IPS-18a (cell line): ENCODE results near the gene LDLRAD4.

Source experiments
- H3K27ac ChIP-seq: one replicate; pipeline ENCODE4 v1.5.1; 2013; ENCODE audit warnings: low read length
- H3K27me3 ChIP-seq: one replicate; pipeline ENCODE4 v1.6.1; 2013; ENCODE audit warnings: mild to moderate bottlenecking, low read length; ENCODE audit not compliant: control insufficient read depth, insufficient read depth
- H3K36me3 ChIP-seq: one replicate; pipeline ENCODE4 v1.6.1; 2013; ENCODE audit warnings: low read depth, low read length; ENCODE audit not compliant: control insufficient read depth
- H3K4me1 ChIP-seq: one replicate; pipeline ENCODE4 v1.6.1; 2013; ENCODE audit warnings: low read depth, low read length; ENCODE audit not compliant: control insufficient read depth
- H3K4me3 ChIP-seq: one replicate; pipeline ENCODE4 v1.5.1; 2013; ENCODE audit warnings: low read length
- H3K9ac ChIP-seq: one replicate; pipeline ENCODE4 v1.6.1; 2013; ENCODE audit warnings: mild to moderate bottlenecking, low read length, moderate library complexity
- H3K9me3 ChIP-seq: one replicate; pipeline ENCODE4 v1.6.1; 2013; ENCODE audit warnings: low read depth, low read length; ENCODE audit not compliant: control insufficient read depth

Gene LDLRAD4

GRCh38 chr18:13501891-13502290, 283.3 kb downstream of the LDLRAD4 start:
- no peak overlapping the region for H3K9ac ChIP-seq
- peaks cover 15% of the 10 kb centered on the region for H3K27me3 ChIP-seq
- peaks cover 24% of the 10 kb centered on the region for H3K4me1 ChIP-seq
- no peaks in the 10 kb centered on the region for H3K36me3 ChIP-seq
- no peak overlapping the region for H3K4me3 ChIP-seq
- peaks cover 8% of the 10 kb centered on the region for H3K9me3 ChIP-seq
- no peak overlapping the region for H3K27ac ChIP-seq

GRCh38 chr18:13502585-13502984, 284.0 kb downstream of the LDLRAD4 start:
- Histone ChIP-seq H3K9ac (no peak overlapping the region), H3K4me3 (no peak overlapping the region), H3K27me3 (peaks cover 15% of the 10 kb centered on the region), H3K9me3 (peaks cover 8% of the 10 kb centered on the region), H3K36me3 (no peaks in the 10 kb centered on the region), H3K27ac (no peak overlapping the region), H3K4me1 (peaks cover 24% of the 10 kb centered on the region)

DNA sequence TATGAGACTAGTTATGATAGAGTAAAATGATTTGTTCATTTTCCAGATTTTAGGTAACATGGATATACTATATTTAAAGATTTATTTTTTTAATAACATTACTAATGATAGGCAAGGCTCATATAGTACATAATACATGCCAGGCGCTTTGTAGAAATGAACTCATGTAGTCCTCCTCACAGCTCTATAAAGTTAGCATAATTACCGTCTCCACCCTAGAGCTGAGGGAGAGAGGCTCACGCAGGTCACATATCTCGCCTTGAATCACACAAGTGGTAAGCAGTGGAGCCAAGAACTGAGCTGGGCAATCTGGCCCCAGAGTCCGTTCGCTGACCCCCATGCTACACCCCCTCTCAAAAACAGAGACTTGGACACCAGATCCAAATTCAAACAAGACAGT, 285.3 kb downstream of the LDLRAD4 start:
- Histone ChIP-seq H3K27me3 (peaks cover 15% of the 10 kb centered on the region), H3K4me3 (no peak overlapping the region), H3K9ac (no peak overlapping the region), H3K27ac (no peak overlapping the region), H3K4me1 (peaks cover 24% of the 10 kb centered on the region), H3K9me3 (peaks cover 3% of the 10 kb centered on the region), H3K36me3 (no peaks in the 10 kb centered on the region)

GRCh38 chr18:13505780-13506345, 287.3 kb downstream of the LDLRAD4 start:
- H3K4me1 ChIP-seq: peaks cover 12% of the 10 kb centered on the region
- H3K27me3 ChIP-seq: peaks cover 10% of the 10 kb centered on the region
- no peak overlapping the region for H3K9ac ChIP-seq
- no peak overlapping the region for H3K4me3 ChIP-seq
- no peak overlapping the region for H3K27ac ChIP-seq
- H3K9me3 ChIP-seq: no peaks in the 10 kb centered on the region
- no peaks in the 10 kb centered on the region for H3K36me3 ChIP-seq

DNA sequence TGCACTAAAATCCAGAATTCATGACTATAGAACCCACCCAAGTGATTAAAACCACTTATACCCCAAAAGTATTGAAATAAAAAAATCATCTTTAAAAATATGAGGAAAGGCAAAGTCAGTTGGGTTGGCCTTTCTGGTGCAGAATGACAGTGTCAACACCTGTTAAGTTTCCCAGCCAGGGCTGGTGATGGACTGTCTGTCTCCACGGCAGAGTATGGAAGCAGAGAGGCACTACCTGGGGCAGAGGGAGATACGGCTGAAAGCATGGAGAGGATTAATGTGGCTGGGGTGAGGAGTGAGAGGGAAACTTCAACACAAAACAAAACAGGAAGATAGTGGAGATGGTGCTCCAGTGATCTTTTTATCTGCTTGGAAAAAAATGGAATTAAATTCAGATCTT, 292.0 kb downstream of the LDLRAD4 start:
- Histone ChIP-seq H3K36me3 (no peaks in the 10 kb centered on the region), H3K27me3 (no peaks in the 10 kb centered on the region), H3K9ac (no peak overlapping the region), H3K4me3 (no peak overlapping the region), H3K9me3 (no peaks in the 10 kb centered on the region), H3K27ac (no peak overlapping the region), H3K4me1 (peaks cover 2% of the 10 kb centered on the region)

- H3K27ac ChIP-seq: no peak overlapping the region
- peaks cover 2% of the 10 kb centered on the region for H3K4me1 ChIP-seq
- no peaks in the 10 kb centered on the region for H3K27me3 ChIP-seq
- H3K9me3 ChIP-seq: no peaks in the 10 kb centered on the region
- no peak overlapping the region for H3K4me3 ChIP-seq
- H3K36me3 ChIP-seq: no peaks in the 10 kb centered on the region
- no peak overlapping the region for H3K9ac ChIP-seq
Observed at GRCh38 chr18:13511961-13512577, 293.5 kb downstream of the LDLRAD4 start.

GRCh38 chr18:13513021-13513420, 294.5 kb downstream of the LDLRAD4 start:
- Histone ChIP-seq H3K27me3 (no peaks in the 10 kb centered on the region), H3K4me3 (no peak overlapping the region), H3K4me1 (peaks cover 2% of the 10 kb centered on the region), H3K27ac (no peak overlapping the region), H3K36me3 (no peaks in the 10 kb centered on the region), H3K9ac (no peak overlapping the region), H3K9me3 (no peaks in the 10 kb centered on the region)

- Histone ChIP-seq H3K9ac (no peak overlapping the region), H3K4me3 (no peak overlapping the region), H3K27ac (no peak overlapping the region), H3K4me1 (peaks cover 2% of the 10 kb centered on the region), H3K9me3 (no peaks in the 10 kb centered on the region), H3K36me3 (no peaks in the 10 kb centered on the region), H3K27me3 (no peaks in the 10 kb centered on the region)
Observed at GRCh38 chr18:13513481-13513880, 294.9 kb downstream of the LDLRAD4 start.

DNA sequence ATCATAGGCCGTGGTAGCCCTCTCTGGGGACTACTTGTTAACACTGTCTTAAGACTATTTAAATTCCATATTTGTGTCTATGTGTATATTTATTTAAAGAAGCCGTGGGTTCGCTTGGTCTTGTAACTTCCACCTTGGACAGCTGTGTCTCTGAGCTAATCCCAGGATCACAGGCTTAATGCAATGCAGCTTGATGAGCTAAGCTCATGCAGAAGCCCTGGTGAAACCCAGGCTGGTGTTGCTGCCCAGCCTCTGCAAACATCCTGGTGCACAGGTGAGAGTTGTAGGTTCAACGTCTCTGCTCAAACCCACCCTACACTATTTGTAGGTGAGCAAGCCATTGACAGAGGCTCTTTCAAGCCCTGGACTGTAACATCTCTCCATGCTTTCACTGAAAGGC, 296.0 kb downstream of the LDLRAD4 start:
- Histone ChIP-seq H3K27ac (no peak overlapping the region), H3K36me3 (no peaks in the 10 kb centered on the region), H3K9me3 (no peaks in the 10 kb centered on the region), H3K9ac (no peak overlapping the region), H3K4me3 (no peak overlapping the region), H3K27me3 (no peaks in the 10 kb centered on the region), H3K4me1 (peaks cover 2% of the 10 kb centered on the region)

DNA sequence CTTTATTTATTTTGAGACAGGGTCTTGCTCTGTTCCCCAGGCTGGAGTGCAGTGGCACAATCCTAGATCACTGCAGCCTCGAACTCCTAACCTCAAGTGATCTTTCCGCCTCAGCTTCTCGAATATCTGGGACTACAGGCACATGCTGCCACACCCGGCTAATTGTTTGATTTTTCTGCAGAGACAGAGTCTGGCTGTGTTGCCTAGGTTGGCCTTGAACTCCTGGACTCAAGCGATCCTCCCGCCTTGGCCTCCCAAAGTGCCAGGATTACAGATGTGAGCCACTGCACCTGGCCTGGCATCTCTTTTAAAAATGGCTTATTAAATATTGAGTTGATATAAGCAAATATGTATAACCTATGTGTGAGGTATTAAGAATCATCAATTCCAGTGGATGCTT, 298.3 kb downstream of the LDLRAD4 start:
- Histone ChIP-seq H3K9me3 (no peaks in the 10 kb centered on the region), H3K36me3 (no peaks in the 10 kb centered on the region), H3K4me3 (no peak overlapping the region), H3K4me1 (peaks cover 2% of the 10 kb centered on the region), H3K27me3 (no peaks in the 10 kb centered on the region), H3K9ac (no peak overlapping the region), H3K27ac (no peak overlapping the region)

DNA sequence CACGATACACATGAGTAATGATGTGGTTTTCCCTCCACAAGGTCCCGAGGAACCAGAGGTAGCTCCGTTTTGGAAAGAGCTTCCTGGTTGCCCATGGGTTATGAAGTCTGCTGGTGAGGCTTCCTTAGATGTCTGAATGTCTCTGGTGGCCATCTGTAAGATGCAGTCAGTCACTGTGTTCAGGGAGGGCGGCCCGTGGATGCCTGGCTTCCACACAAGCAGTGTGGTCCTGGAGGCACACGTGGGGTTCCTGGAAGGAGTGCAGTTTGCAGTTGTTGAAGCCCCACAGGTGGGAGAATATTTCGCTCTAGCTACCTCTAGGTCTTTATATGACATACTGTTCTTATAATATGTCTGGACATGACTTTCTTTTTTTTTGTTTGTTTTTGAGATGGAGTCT, 298.8 kb downstream of the LDLRAD4 start:
- H3K9ac ChIP-seq: no peak overlapping the region
- H3K9me3 ChIP-seq: no peaks in the 10 kb centered on the region
- H3K36me3 ChIP-seq: no peaks in the 10 kb centered on the region
- peaks cover 2% of the 10 kb centered on the region for H3K4me1 ChIP-seq
- H3K4me3 ChIP-seq: no peak overlapping the region
- no peak overlapping the region for H3K27ac ChIP-seq
- no peaks in the 10 kb centered on the region for H3K27me3 ChIP-seq

DNA sequence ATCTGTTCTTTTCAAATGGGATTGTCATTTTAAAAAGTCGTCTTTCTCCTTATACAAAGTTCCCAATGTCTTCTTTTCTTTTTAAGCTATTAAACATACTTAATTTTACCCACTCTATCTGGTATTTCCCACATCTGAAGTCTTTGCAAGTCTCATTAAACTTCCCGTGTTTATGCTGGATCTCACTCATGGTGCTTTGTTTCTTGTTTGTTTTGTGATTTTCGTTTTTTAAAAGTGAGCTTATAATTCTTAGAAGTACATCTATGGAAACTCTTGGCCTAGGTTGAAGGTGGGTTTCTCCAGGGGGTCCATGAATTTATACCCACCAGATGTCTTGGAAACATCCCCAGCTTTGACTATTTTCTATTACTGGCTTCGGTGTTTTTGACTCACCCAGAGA, 299.8 kb downstream of the LDLRAD4 start:
- H3K9ac ChIP-seq: no peak overlapping the region

More for the DNA sequence above, 299.8 kb downstream of the LDLRAD4 start:
- peaks cover 2% of the 10 kb centered on the region for H3K4me1 ChIP-seq
- H3K9me3 ChIP-seq: no peaks in the 10 kb centered on the region
- no peaks in the 10 kb centered on the region for H3K27me3 ChIP-seq
- no peak overlapping the region for H3K4me3 ChIP-seq
- H3K27ac ChIP-seq: no peak overlapping the region
- no peaks in the 10 kb centered on the region for H3K36me3 ChIP-seq
